Measurements from ENCODE around the gene ARPP21.

Gene ARPP21

GRCh38 chr3:35748144-35748543 is 108.8 kb downstream of the ARPP21 start:
- H3K4me2 ChIP-seq, result no peak overlapping the region
- TF ChIP-seq Cebpa-rat (IDR thresholded peaks at IDR 0.05), result no peak
- no peak overlapping the region for H3K9ac ChIP-seq
- H4K20me1 ChIP-seq, result no peaks in the 10 kb centered on the region; a peak in 1 of 22 replicates
- H3K4me1 ChIP-seq, result peaks cover 8 to 16% (median 10%) of the 10 kb centered on the region in 10 experiments; a peak in 13 of 20 replicates
- H3K27me3 ChIP-seq, result no peaks in the 10 kb centered on the region
- peaks cover 0 to 57% (median 19%) of the 10 kb centered on the region in 11 experiments; a peak in 14 of 22 replicates for H3K36me3 ChIP-seq
- no peak overlapping the region for H3K27ac ChIP-seq
- no peaks in the 10 kb centered on the region for H3K9me3 ChIP-seq (replicated peaks in 1 of 11)
- H3K4me3 ChIP-seq, result no peak overlapping the region

GRCh38 chr3:35751207-35751606 is 111.9 kb downstream of the ARPP21 start:
- Histone ChIP-seq H3K4me3 (no peak overlapping the region), H3K4me2 (no peak overlapping the region), H3K9me3 (replicated peaks in 1 of 11) (no peaks in the 10 kb centered on the region), H3K27me3 (no peaks in the 10 kb centered on the region), H4K20me1 (no peaks in the 10 kb centered on the region), H3K27ac (no peak overlapping the region), H3K9ac (no peak overlapping the region), H3K36me3 (peaks cover 0 to 39% (median 3%) of the 10 kb centered on the region in 11 experiments; a peak in 10 of 22 replicates), H3K4me1 (peaks cover under 1 to 5% (median 2%) of the 10 kb centered on the region in 10 experiments; a peak in 11 of 20 replicates)
- no peak for TF ChIP-seq Cebpa-rat (IDR thresholded peaks at IDR 0.05)

DNA sequence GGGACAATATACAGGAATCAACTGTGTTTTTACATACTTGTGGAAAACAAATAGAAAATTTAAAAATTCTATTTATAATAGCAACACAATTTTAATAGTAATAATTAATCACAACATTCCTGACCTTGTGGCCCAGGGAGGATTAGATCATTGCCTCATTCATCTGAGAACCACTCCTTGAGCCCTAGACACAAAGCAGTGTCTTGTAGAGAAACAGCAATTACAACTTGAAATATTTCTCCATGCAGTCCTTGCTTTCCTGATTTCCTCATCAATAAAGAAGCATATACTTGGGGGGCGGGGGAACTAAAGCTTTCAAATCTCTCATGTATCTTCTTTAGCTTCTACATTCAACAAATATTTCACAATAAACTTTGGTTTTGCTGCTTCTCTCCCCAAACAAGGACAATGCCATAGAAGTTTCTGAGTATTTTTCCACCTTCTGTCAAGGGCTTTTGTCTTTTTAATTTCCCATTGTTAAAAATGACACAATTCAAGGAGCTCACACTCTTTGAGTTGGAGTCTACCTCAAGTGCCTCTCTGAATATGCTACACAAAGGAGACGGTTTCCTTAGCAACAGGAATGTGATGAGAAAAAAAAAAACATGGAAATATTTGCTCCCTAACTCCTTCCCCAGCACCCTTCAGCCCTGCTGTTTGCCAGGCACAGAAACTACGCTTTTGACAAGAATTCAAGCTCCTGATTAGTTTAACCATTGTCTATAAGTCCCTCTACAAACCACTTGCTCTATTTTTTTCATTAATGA is 118.8 kb downstream of the ARPP21 start:
- no peak overlapping the region for H3K4me3 ChIP-seq
- H3K4me2 ChIP-seq, result no peak overlapping the region
- no peak overlapping the region for H3K9ac ChIP-seq
- H3K36me3 ChIP-seq, result peaks cover 0 to 70% (median 0%) of the 10 kb centered on the region in 11 experiments; a peak in 8 of 22 replicates
- H4K20me1 ChIP-seq, result no peaks in the 10 kb centered on the region
- H3K4me1 ChIP-seq, result no peaks in the 10 kb centered on the region; a peak in 1 of 20 replicates
- no peaks in the 10 kb centered on the region for H3K27me3 ChIP-seq
- no peak overlapping the region for H3K27ac ChIP-seq
- TF ChIP-seq Cebpa-rat (IDR thresholded peaks at IDR 0.05), result no peak
- no peaks in the 10 kb centered on the region for H3K9me3 ChIP-seq (replicated peaks in 1 of 11)

- H3K9me3 ChIP-seq (replicated peaks in 1 of 11), result no peaks in the 10 kb centered on the region
- no peaks in the 10 kb centered on the region; a peak in 1 of 20 replicates for H3K4me1 ChIP-seq
- H3K9ac ChIP-seq, result no peak overlapping the region
- H3K4me3 ChIP-seq, result no peak overlapping the region
- no peak overlapping the region for H3K27ac ChIP-seq
- no peak overlapping the region; a peak in 1 of 22 replicates for H3K4me2 ChIP-seq
- peaks cover 0 to 63% (median 0%) of the 10 kb centered on the region in 11 experiments; a peak in 7 of 22 replicates for H3K36me3 ChIP-seq
- no peaks in the 10 kb centered on the region for H3K27me3 ChIP-seq
- no peak for TF ChIP-seq Cebpa-rat (IDR thresholded peaks at IDR 0.05)
- no peaks in the 10 kb centered on the region for H4K20me1 ChIP-seq
These were observed 120.8 kb downstream of the ARPP21 start for GRCh38 chr3:35760146-35760545.

- TF ChIP-seq Cebpa-rat (IDR thresholded peaks at IDR 0.05), result no peak
- Histone ChIP-seq H3K27ac (no peak overlapping the region), H3K4me1 (no peaks in the 10 kb centered on the region; a peak in 1 of 20 replicates), H3K4me2 (no peak overlapping the region), H3K9ac (no peak overlapping the region), H3K9me3 (replicated peaks in 1 of 11) (no peaks in the 10 kb centered on the region), H4K20me1 (no peaks in the 10 kb centered on the region), H3K27me3 (no peaks in the 10 kb centered on the region), H3K36me3 (peaks cover 0 to 53% (median 0%) of the 10 kb centered on the region in 11 experiments; a peak in 5 of 22 replicates), H3K4me3 (no peak overlapping the region)
These were observed 122.0 kb downstream of the ARPP21 start for GRCh38 chr3:35761311-35761710.

DNA sequence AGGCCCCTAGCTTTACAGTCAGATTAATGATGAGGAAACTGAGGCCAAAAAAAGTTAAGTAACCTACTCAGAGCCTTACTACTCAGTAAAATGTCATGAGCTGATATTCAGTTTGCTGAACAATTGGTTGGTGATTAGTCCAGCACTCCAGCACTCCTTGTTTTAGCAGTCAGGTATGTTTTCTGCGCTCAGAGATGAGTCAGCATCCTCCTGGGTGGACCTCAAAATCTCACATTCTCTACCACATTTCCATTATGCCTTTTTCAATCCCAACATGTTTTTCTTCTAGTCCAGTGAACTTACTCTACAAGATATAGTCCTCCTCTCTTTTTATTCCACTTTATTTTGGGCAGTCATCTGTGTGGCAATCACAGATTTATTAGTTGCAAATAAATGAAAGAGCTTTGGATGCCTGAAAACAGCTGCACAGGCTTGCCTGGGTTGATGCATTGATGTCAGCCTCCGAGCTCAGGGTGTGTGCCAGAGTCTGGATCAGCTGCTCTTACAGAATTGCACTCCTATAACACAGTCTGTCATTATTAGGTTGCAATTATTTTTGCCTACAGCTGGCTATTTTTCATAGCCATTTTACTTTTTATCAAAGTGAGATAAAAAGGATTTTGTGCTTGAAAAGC is 133.2 kb downstream of the ARPP21 start:
- Histone ChIP-seq H3K27ac (no peak overlapping the region), H3K9ac (no peak overlapping the region), H3K9me3 (replicated peaks in 1 of 11) (no peaks in the 10 kb centered on the region), H3K27me3 (no peaks in the 10 kb centered on the region), H3K36me3 (peaks cover 0 to 61% (median 5%) of the 10 kb centered on the region in 11 experiments; a peak in 10 of 22 replicates), H3K4me3 (no peak overlapping the region), H3K4me2 (no peak overlapping the region), H3K4me1 (no peaks in the 10 kb centered on the region), H4K20me1 (no peaks in the 10 kb centered on the region)
- TF ChIP-seq Cebpa-rat (IDR thresholded peaks at IDR 0.05), result no peak

DNA sequence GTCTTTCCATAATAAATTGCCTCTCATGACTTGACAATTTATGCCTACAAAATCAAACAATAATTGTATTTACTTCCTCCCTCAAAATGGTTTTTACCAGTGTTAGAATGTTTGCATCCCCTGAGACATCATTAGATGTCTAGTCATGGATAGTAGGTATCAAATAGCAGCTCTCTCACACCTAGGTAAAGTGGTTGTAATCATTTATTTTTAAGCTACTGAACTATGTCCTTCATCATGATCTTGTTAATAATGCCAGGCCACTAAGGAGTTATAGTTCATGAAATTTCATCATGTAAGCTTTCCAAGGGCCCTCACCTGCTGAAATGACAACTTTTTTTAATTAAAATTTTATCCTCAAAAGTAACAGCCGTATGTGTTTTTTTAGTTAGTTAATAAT is 134.1 kb downstream of the ARPP21 start:
- Histone ChIP-seq H3K9ac (no peak overlapping the region), H3K27ac (no peak overlapping the region), H3K9me3 (replicated peaks in 1 of 11) (no peaks in the 10 kb centered on the region), H3K4me3 (no peak overlapping the region), H3K27me3 (no peaks in the 10 kb centered on the region), H3K36me3 (peaks cover 0 to 66% (median 5%) of the 10 kb centered on the region in 11 experiments; a peak in 10 of 22 replicates), H3K4me1 (no peaks in the 10 kb centered on the region), H4K20me1 (no peaks in the 10 kb centered on the region), H3K4me2 (no peak overlapping the region)
- TF ChIP-seq Cebpa-rat (IDR thresholded peaks at IDR 0.05), result no peak

GRCh38 chr3:35776346-35776745 is 137.0 kb downstream of the ARPP21 start:
- H3K27me3 ChIP-seq, result no peaks in the 10 kb centered on the region
- H3K9me3 ChIP-seq (replicated peaks in 1 of 11), result no peaks in the 10 kb centered on the region
- no peaks in the 10 kb centered on the region for H4K20me1 ChIP-seq
- no peak overlapping the region for H3K27ac ChIP-seq
- no peak for TF ChIP-seq Cebpa-rat (IDR thresholded peaks at IDR 0.05)
- H3K4me2 ChIP-seq, result no peak overlapping the region
- H3K4me3 ChIP-seq, result no peak overlapping the region
- peaks cover 0 to 73% (median 4%) of the 10 kb centered on the region in 11 experiments; a peak in 9 of 22 replicates for H3K36me3 ChIP-seq
- H3K9ac ChIP-seq, result no peak overlapping the region
- H3K4me1 ChIP-seq, result no peaks in the 10 kb centered on the region

DNA sequence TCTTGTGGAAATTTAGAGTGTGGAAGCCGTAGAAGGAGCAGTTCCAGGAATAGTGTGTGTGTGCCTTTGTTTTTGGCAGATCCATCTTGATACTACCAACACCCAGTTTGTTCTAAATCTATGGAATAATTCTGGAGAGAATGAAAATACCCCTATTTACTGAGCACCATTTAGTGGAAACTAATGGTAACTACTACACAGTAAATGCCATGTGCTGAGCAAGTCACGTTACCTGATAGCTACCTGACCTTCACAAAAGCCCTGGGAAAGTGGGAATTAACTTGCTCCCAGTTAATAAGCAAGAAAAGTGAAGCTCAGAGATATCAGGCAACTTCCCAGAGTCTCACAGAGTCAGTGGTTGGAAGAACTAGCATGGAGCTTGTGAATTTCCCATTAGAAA is 137.7 kb downstream of the ARPP21 start:
- Histone ChIP-seq H3K27me3 (no peaks in the 10 kb centered on the region), H3K27ac (no peak overlapping the region), H3K4me1 (no peaks in the 10 kb centered on the region), H3K4me2 (no peak overlapping the region), H4K20me1 (no peaks in the 10 kb centered on the region), H3K9me3 (replicated peaks in 1 of 11) (no peaks in the 10 kb centered on the region), H3K9ac (no peak overlapping the region), H3K4me3 (no peak overlapping the region), H3K36me3 (peaks cover 0 to 71% (median 4%) of the 10 kb centered on the region in 11 experiments; a peak in 9 of 22 replicates)
- no peak for TF ChIP-seq Cebpa-rat (IDR thresholded peaks at IDR 0.05)

Data from BLaER1 treated with 17β-estradiol and CSF1 and Interleukin-3, amounts not matched to agents 10 nM and 100 nM (cell line).